ENCODE results near the gene YARS1.
A peak's percentile ranks its signal among the peaks of the same experiment; 100 is the strongest.

The YARS1 gene

DNA sequence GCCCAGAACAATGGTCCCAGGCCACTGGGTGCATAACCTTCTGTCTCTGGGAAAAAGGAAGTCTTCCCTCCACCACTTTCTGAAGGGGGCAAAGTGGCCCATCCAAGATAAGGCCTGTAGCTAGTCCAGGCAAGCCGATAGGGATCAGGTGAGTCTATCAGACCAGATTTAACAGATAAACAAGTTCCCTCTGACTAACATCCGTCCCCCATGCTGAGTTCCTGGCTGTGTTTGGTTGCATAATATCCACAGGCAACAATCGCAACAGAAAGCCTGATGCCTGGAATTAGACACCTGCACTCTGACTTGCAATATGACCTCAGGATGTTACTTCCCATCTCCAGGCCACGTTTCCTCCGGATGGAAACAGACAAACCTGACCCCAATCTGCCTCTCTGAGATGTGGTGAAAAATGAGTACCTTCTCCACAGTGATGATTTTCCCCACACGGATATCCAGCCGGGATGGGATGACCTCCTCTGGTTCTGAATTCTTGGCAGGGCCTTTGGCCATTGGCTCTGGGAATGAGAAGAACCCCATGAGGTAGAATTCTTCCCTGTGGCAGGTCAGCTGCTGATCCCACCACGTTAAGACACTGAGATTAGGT, 36.4 kb downstream of the YARS1 start:
- no peak for DNase-seq (ENCODE audit: low spot score)

DNA sequence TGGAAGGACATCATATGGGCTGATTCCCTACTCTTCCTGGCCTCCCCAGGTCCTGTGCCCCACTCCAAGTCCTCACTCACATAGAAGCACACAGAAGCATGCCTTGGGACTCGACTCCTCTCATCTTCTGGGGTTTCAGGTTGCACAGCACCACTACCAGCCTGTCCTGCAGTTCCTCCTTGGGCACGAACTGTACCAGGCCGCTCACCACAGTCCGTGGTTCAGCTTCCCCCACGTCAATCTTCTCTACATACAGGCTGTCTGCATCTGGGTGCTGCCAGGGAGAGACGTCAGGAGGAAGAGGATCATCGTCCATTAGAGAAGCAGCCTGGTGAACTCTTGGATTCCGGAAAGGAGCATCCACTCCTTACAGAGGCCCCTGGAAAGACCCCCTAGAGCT, 37.2 kb downstream of the YARS1 start:
- DNase-seq (ENCODE audit: low spot score), result no peak

DNA sequence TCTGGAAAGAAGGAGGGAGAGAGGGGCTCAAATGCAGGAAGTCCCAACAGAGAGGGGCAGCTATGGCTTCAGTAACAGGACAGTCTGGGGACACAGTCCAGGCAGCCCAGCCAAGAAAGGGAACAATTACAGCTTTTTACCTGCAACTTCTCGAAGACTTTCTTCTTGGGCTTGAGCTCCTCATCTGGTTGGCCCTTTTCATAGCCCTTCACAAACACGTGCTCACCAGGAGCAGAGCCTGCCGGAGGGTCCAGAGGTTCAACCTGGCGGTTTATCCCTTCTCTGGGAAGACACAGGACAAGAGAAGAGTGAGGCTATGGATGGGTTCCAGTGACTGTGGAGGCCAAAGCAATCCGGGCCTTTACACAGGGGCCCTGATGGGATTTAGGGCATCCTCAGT, 37.9 kb downstream of the YARS1 start:
- DNase-seq (ENCODE audit: low spot score), result no peak

DNA sequence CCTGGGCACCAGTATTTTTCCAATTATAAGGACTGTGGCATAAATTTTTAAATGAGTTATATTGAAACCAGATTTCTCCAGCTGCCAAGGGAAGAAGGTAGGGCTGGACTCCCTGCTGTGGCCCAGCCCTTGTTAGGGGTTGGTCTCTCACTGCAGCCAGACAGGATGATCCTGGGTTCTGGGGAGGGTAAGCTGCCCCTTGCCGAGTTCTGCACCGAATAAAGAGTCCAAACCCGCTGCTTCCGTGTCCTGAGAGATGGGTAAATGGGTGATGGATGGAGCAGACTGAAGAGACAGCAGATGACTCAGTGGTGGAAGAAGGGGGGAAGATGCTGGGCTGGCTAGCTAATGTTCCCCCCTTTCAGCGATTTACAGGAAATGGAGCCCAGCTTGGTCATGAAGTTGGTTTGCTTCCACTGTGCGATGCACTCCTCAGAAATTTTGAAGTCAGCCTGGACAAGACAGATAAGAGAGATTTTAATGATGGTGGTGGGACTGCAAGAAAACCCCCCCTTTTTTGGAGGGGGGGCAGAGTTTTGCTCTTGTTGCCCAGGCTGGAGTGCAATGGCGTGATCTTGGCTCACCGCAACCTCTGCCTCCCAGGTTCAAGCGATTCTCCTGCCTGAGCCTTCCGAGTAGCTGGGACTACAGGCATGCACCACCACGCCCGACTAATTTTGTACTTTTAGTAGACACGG, 41.4 kb downstream of the YARS1 start:
- no peak for DNase-seq (ENCODE audit: low spot score)

DNA sequence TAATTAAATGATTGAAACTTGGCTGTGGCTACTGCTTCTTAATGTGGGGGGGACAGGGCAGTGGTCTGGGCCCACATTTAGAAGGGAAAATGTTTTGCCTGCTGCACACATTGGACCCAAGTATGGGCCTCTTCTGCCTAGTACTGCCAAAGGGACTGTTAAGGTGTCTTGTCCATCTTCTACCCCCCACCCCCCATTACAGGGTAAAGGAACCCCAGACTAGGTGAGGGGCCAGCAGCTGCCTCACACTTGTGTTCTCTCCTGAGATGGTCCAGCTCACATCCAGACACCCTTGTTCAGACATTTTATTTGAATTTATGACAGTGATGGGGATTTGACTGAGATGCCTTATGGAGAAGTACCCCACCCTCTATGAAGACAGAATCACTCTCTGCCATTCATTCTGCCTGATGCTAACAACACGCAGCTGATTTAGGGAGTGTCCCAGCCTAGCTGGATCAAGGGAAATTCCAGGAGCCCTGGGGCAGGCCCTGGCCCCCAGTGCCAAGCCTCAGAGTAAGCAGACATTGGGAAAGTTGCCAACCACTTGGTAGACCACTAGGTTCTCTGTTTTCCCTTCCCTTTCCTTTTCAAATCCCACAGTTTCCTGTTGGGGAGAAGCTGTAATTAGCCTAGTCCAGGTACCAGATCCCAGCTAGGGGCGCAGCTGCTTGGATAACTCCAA, 42.1 kb downstream of the YARS1 start:
- no peak for DNase-seq (ENCODE audit: low spot score)

DNA sequence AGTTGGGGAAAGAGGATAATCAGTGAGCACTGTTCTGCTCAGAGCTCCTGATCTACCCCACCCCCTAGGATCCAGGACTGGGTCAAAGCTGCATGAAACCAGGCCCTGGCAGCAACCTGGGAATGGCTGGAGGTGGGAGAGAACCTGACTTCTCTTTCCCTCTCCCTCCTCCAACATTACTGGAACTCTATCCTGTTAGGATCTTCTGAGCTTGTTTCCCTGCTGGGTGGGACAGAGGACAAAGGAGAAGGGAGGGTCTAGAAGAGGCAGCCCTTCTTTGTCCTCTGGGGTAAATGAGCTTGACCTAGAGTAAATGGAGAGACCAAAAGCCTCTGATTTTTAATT, 42.7 kb downstream of the YARS1 start:
- DNase-seq (ENCODE audit: low spot score), result no peak

DNA sequence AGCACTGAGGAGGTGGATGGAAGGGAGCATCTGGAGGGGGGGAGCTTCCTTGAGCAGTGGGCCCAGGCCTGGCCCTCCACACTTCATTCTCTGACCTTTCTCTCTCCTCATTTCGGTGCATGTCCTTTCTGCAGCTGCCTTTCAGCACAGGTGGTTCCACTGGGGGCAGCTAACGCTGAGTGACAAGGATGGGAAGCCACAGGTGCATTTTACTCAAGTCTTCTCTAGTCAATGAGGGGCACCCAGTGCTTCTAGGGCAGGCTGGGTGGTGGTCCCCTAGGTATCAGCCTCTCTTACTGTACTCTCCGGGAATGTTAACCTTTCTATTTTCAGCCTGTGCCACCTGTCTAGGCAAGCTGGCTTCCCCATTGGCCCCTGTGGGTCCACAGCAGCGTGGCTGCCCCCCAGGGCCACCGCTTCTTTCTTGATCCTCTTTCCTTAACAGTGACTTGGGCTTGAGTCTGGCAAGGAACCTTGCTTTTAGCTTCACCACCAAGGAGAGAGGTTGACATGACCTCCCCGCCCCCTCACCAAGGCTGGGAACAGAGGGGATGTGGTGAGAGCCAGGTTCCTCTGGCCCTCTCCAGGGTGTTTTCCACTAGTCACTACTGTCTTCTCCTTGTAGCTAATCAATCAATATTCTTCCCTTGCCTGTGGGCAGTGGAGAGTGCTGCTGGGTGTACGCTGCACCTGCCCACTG, 43.2 kb downstream of the YARS1 start:
- no peak for DNase-seq (ENCODE audit: low spot score)

DNA sequence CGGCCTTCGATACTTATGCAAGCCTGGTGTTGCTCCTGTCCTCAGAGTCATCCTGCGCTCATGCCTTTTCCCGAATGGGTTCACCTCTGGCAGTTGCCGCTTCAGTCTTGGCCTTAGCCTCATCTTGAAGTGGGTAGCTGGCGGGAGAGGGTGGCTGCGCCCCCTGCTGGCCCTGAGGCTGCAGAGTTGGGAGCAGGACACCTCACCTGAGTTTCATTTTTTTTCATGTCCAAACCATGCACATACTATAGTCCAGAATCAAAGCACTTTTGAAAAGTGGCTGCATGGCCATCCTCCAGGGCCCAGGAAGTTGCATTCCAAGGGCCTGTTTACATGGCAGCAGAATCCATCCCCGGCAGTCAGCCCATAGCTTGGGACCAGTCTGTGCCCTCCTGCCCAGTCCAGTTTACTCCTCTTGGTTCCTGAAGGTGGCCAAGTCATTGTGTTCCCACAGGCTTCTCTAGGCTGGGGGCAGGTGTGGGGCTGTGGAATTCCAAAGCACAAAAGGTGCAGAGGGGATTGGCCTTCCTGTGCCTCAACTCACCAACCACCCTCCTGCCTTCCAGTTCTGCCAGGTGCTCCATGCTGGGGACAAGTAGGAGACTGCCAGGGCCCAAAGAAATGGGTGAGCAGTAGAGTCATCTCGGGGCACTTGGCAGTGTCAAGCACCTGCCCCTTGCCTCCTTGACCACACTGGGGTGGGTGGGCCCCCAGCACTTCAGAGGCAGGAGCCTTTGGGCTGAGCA, 44.0 kb downstream of the YARS1 start:
- peak; percentile 57 for DNase-seq (ENCODE audit: low spot score)

DNA sequence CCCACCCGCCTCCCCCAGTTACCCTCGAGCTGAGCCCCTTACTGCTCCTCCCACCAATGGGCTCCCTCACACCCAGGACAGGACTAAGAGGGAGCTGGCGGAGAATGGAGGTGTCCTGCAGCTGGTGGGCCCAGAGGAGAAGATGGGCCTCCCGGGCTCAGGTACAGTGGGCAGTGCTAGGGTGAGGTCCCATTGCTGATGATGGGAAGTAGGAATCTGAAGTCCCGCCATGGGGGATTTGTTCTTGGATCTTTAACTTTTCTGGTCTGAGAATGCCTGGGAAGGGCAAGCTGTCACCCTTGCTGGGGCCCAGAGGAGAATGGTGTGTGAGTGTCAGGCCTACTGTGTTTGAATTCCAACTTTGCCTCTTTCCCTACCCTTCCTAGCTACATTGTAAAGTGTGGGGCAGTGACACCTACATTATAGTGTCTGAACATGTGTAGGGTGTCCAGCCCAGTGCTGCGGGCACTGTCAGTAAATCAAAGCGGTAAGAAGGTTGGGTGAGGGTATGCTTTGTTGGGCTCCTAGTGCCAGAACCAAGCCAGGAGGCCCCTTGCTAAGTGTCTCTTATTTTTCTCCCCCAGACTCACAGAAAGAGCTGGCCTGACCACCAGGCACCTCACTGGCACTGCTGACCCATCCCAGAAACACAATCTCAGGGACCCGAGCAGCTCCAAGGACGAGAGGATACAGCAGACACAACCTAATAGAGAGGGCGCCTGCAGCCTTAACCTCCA, 44.7 kb downstream of the YARS1 start:
- no peak for DNase-seq (ENCODE audit: low spot score)

DNA sequence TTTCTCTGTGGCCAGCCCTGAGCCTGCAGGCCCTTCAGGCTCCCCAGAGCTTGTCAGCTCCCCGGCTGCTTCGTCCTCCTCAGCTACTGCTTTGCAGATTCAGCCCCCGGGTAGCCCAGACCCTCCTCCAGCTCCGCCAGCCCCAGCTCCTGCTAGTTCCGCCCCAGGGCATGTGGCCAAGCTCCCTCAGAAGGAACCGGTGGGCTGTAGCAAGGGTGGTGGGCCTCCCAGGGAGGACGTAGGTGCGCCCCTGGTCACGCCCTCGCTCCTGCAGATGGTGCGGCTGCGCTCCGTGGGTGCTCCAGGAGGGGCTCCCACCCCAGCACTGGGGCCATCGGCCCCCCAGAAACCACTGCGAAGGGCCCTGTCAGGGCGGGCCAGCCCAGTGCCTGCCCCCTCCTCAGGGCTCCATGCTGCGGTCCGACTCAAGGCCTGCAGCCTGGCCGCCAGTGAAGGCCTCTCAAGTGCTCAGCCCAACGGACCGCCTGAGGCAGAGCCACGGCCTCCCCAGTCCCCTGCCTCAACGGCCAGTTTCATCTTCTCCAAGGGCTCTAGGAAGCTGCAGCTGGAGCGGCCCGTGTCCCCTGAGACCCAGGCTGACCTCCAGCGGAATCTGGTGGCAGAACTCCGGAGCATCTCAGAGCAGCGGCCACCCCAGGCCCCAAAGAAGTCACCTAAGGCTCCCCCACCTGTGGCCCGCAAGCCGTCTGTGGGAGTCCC, 45.4 kb downstream of the YARS1 start:
- no peak for DNase-seq (ENCODE audit: low spot score)

DNA sequence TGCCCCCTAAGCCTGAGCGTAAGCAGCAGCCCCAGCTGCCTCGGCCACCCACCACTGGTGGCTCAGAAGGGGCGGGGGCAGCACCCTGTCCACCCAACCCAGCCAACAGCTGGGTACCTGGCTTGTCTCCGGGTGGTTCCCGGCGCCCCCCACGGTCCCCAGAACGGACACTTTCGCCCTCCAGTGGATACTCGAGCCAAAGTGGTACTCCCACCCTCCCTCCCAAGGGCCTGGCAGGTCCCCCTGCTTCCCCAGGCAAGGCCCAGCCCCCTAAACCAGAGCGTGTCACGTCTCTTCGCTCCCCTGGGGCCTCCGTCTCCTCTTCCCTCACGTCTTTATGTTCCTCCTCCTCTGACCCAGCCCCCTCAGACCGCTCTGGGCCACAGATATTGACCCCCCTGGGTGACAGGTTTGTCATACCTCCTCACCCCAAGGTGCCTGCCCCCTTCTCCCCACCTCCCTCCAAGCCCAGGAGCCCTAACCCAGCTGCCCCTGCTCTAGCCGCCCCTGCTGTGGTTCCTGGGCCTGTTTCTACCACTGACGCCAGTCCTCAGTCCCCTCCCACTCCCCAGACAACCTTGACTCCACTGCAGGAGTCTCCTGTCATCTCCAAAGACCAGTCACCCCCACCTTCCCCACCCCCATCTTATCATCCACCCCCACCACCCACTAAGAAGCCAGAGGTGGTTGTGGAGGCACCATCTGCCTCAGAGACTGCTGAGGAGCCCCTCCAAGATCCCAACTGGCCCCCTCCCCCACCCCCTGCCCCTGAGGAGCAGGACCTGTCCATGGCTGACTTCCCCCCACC, 46.2 kb downstream of the YARS1 start:
- DNase-seq (ENCODE audit: low spot score), result no peak

DNA sequence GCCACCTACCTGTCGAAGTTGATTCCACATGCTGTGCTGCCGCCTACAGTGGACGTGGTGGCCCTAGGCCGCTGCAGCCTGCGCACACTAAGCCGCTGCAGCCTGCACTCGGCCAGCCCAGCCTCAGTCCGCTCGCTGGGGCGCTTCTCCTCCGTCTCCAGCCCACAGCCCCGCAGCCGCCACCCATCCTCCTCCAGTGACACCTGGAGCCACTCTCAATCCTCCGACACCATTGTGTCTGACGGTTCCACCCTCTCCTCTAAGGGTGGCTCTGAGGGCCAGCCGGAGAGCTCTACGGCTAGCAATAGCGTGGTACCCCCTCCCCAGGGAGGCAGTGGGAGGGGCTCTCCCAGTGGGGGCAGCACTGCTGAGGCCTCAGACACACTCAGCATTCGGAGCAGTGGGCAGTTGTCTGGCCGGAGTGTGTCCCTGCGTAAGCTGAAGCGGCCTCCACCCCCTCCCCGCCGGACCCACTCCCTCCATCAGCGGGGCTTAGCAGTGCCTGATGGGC, 46.9 kb downstream of the YARS1 start:
- no peak for DNase-seq (ENCODE audit: low spot score)

DNA sequence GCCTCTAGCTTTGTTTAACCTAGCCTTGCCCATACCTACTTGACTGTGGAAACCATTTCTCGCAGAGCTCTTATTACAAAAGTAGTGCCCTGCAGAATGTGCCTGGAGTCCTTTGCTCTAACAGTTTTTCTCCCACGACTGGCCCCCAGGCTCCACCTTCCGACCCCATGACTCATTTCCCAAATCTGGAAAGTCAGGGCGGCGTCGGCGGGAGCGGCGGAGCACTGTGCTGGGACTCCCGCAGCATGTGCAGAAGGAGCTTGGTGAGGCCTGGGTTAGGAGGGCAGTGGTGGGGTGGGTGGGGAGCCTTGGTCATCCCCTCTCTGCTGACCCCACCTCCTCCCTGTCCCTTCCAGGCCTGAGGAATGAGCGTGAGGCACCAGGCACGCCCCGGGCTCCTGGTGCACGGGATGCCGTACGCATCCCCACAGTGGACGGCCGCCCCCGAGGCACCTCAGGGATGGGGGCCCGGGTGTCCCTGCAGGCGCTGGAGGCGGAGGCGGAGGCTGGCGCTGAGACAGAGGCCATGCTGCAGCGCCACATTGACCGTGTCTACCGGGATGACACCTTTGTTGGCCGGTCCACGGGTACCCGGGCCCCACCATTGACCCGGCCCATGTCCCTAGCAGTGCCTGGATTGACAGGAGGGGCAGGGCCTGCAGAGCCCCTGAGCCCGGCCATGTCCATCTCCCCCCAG, 47.5 kb downstream of the YARS1 start:
- no peak for DNase-seq (ENCODE audit: low spot score)

DNA sequence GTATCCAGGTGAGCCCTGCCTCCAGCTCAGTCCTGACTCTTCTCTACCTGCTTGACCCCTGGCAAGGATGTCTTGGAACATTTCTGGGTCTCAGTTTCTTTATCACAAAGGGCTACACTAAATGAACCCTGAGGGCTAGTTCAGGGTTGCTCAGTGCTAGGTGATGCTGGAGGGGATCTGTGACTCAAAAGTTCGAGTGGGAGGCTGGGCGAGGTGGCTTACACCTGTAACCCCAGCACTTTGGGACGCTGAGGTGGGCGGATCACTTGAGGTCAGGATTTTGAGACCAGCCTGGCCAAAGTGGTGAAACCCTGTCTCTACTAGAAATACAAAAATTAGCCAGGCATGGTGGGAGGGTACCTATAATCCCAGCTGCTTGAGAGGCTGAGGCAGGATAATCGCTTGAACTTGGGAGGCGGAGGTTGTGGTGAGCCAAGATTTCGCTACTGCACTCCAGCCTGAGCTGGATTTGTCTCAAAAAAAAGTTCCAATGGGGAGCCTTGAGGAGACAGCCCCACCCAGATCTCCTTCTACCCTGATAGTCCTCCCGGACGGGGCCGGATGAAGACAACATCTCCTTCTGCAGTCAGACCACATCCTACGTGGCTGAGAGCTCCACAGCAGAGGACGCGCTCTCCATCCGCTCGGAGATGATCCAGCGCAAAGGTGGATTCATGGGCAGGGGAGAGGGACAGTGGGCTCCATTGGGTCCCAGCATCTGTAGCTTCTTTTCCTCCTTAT, 48.9 kb downstream of the YARS1 start:
- DNase-seq (ENCODE audit: low spot score), result no peak

DNA sequence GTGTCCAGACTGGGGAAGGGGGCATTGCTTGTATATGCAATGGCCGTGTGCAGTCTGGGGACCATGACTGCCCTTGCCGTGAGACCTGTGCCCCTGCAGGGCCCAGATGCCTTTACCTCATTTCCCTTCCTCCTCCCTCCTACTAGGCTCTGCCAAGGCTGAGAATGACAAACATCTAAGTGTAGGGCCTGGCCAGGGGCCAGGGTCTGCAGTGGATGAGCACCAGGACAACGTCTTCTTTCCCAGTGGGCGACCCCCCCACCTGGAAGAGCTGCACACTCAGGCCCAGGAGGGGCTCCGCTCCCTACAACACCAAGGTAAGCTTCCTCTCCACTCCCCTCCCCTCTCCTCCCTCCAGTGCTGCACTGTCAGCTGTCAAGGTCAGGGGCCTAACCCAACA, 49.5 kb downstream of the YARS1 start:
- no peak for DNase-seq (ENCODE audit: low spot score)

DNA sequence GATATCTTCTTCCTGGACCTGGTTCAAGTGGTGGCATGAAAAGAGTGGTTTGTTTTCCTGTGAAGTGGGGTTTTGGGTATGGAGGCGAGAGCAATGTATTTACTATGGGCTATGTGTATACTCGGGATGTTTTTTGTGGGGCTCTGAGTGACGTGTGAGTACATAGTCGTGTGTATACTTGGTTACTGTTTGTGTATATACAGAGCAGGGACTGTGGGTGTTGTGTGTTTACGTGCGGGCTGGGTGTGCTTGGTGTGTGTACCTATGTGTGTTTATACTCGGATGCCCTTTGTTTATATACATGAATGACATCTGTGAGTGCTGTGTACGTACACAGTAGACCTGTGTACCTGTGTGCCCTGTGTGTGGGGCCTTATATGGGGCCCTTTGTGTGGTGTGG, 50.0 kb downstream of the YARS1 start:
- no peak for DNase-seq (ENCODE audit: low spot score)

DNA sequence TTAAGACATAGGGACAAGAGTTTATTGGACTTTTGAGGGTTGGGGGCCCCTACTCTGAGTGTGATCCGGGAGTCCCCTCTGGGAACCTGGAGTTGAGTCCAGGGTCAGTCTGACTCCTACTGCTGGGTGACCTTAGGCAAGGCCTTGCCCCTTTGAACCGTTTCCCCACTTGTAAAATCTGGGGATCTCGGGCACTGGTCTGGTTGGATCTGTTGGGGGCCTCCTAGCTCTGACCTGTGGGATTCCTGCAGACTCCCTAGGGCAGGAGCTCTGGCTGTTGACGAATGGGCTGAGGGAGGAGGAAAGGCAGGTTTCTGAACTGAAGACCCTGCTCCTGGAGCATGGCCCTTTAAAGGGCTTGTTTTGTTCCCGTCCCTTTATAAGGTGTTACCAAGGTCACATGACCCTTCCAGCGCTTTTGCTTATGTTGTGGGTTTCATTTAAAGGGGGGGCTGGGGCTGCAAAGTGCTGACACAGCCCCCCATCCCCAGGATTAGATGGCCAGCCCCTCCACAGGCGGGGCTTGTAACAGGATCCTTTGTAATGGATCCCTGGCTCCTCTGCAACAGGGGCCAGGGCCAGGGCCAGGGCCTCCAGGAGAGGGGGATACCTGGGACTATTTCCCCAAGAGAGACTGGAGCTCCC, 50.7 kb downstream of the YARS1 start:
- no peak for DNase-seq (ENCODE audit: low spot score)
